GM12892 (cell line): ENCODE results near the gene MACROD2.

Experiments used
- POLR2A ChIP-seq: IDR thresholded peaks from 2 replicates; pipeline ENCODE4 v1.6.1; 2011; ENCODE audit warnings: low read depth, low read length, control low read depth
- POLR2AphosphoS5 ChIP-seq: IDR thresholded peaks from 2 replicates; pipeline ENCODE4 v1.6.1; 2011; ENCODE audit warnings: low read depth, low read length, control low read depth
- TAF1 ChIP-seq: IDR thresholded peaks from 2 replicates; pipeline ENCODE4 v1.6.1; 2011; ENCODE audit warnings: low read depth, mild to moderate bottlenecking, control low read depth, low read length, borderline replicate concordance

GRCh38 chr20:15445056-15445840 lies 1449.9 kb downstream of the MACROD2 start:
- TF ChIP-seq POLR2A (no peak), TAF1 (no peak), POLR2AphosphoS5 (no peak)
